Erythroblast (primary cell): ENCODE results near the gene U2AF2.

Experiments used
- GATA1 ChIP-seq: IDR thresholded peaks from 2 replicates; pipeline ENCODE4 v1.6.1; 2011; ENCODE audit warnings: low read depth, mild to moderate bottlenecking, control low read depth, low read length, moderate library complexity
- POLR2A ChIP-seq: IDR thresholded peaks from 2 replicates; pipeline ENCODE4 v1.6.1; 2011; ENCODE audit warnings: mild to moderate bottlenecking, low read length

DNA sequence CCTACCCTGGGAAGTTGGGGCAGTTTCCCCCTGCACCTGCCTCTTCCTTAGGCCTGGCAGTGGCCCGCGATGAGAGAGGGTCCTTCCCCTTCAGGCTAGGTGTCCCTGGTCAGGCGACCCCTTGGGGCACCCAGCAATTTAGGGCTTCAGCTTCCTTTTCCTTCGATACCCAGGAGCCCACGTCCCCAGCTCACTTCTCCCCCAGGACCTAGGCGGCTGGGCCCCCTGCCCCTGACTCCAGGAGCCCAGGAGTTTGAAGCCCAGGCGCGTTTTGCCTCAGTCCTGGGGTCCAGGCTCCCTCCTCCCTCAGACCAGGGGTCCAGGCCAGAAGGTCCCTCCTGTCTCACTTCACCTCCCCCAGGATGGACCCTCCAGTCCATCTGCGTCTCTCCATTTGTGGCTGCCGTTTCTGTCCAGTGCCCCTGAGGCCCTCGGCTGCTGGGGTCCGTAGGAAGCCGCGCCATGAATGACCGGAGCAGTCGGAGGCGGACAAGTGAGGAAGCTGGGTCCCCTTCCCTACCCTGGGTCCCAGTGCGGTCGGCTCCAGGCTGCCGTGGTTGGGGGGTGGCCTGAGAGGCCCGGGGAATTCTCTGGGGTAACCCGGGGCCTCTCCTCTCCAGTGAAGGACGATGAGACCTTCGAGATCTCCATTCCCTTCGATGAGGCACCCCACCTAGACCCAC is 6.1 kb upstream of the U2AF2 start:
- TF ChIP-seq POLR2A (no peak), GATA1 (no peak)
